Measurements from ENCODE around the gene CEP152.

Gene CEP152

GRCh38 chr15:48798319-48798718 lies 12.6 kb downstream of the CEP152 start:
- no peak for DNase-seq
- Histone ChIP-seq H3K27ac (ENCODE audit: low read length) (no peak overlapping the region), H3K9me2 (replicated peaks; ENCODE audit: insufficient read depth, low read length) (no peaks in the 10 kb centered on the region), H3K9ac (ENCODE audit: low read length) (no peak overlapping the region), H3K27me3 (replicated peaks; ENCODE audit: insufficient read depth, low read length) (no peaks in the 10 kb centered on the region), H4K20me1 (ENCODE audit: insufficient read depth, low read length) (0 out of 2 replicates have a peak, but pooled peaks cover 10% of the 10 kb centered on the region), H3F3A (ENCODE audit: insufficient read depth, low read length) (peaks cover 15% of the 10 kb centered on the region), H3K4me2 (ENCODE audit: low read depth, low read length) (no peak overlapping the region), H3K4me1 (ENCODE audit: low read length) (peaks cover 20% of the 10 kb centered on the region), H3K36me3 (replicated peaks; ENCODE audit: insufficient read depth, low read length) (peaks cover 2% of the 10 kb centered on the region; the same call in 1 of the 2 replicates), H3K9me3 (replicated peaks; ENCODE audit: insufficient read depth, low read length) (no peaks in the 10 kb centered on the region), H2AFZ (ENCODE audit: low read length) (no peak overlapping the region), H3K79me2 (ENCODE audit: low read length) (peaks cover 49% of the 10 kb centered on the region), H3K4me3 (ENCODE audit: low read length) (no peak overlapping the region)
- TF ChIP-seq EZH2 (optimal IDR thresholded peaks at IDR 0.05; ENCODE audit: low read depth, low read length) (no peak), EZH2phosphoT487 (IDR thresholded peaks at IDR 0.05; ENCODE audit: low read length) (no peak), CTCF (IDR thresholded peaks at IDR 0.05; ENCODE audit: low read length) (no peak)

- Histone ChIP-seq H3K9me3 (replicated peaks; ENCODE audit: insufficient read depth, low read length) (no peaks in the 10 kb centered on the region), H3F3A (ENCODE audit: insufficient read depth, low read length) (peaks cover 10% of the 10 kb centered on the region; the same call in 1 of the 2 replicates), H3K79me2 (ENCODE audit: low read length) (peaks cover 37% of the 10 kb centered on the region), H2AFZ (ENCODE audit: low read length) (no peak overlapping the region), H3K4me1 (ENCODE audit: low read length) (peaks cover 13% of the 10 kb centered on the region), H3K27ac (ENCODE audit: low read length) (no peak overlapping the region), H3K4me2 (ENCODE audit: low read depth, low read length) (no peak overlapping the region), H3K4me3 (ENCODE audit: low read length) (no peak overlapping the region), H3K36me3 (replicated peaks; ENCODE audit: insufficient read depth, low read length) (peaks cover 5% of the 10 kb centered on the region; the same call in 1 of the 2 replicates), H3K9me2 (replicated peaks; ENCODE audit: insufficient read depth, low read length) (no peaks in the 10 kb centered on the region), H3K27me3 (replicated peaks; ENCODE audit: insufficient read depth, low read length) (no peaks in the 10 kb centered on the region), H4K20me1 (ENCODE audit: insufficient read depth, low read length) (0 out of 2 replicates have a peak, but pooled peaks cover 6% of the 10 kb centered on the region), H3K9ac (ENCODE audit: low read length) (no peak overlapping the region)
- no peak for DNase-seq
- no peak for TF ChIP-seq CTCF (IDR thresholded peaks at IDR 0.05; ENCODE audit: low read length)
- no peak for TF ChIP-seq EZH2 (optimal IDR thresholded peaks at IDR 0.05; ENCODE audit: low read depth, low read length)
- no peak for TF ChIP-seq EZH2phosphoT487 (IDR thresholded peaks at IDR 0.05; ENCODE audit: low read length)
Measured at GRCh38 chr15:48796930-48797329, 13.9 kb downstream of the CEP152 start.

- no peaks in the 10 kb centered on the region for H3K9me3 ChIP-seq (replicated peaks; ENCODE audit: insufficient read depth, low read length)
- H3F3A ChIP-seq (ENCODE audit: insufficient read depth, low read length) = peaks cover 10% of the 10 kb centered on the region; the same call in 1 of the 2 replicates
- no peaks in the 10 kb centered on the region for H3K9me2 ChIP-seq (replicated peaks; ENCODE audit: insufficient read depth, low read length)
- H3K4me3 ChIP-seq (ENCODE audit: low read length) = no peak overlapping the region
- H3K36me3 ChIP-seq (replicated peaks; ENCODE audit: insufficient read depth, low read length) = peaks cover 5% of the 10 kb centered on the region; the same call in 1 of the 2 replicates
- H3K79me2 ChIP-seq (ENCODE audit: low read length) = peaks cover 33% of the 10 kb centered on the region
- 0 out of 2 replicates have a peak, but pooled peaks cover 5% of the 10 kb centered on the region for H4K20me1 ChIP-seq (ENCODE audit: insufficient read depth, low read length)
- H3K4me2 ChIP-seq (ENCODE audit: low read depth, low read length) = no peak overlapping the region
- no peak for TF ChIP-seq EZH2 (optimal IDR thresholded peaks at IDR 0.05; ENCODE audit: low read depth, low read length)
- TF ChIP-seq EZH2phosphoT487 (IDR thresholded peaks at IDR 0.05; ENCODE audit: low read length) = no peak
- no peak for TF ChIP-seq CTCF (IDR thresholded peaks at IDR 0.05; ENCODE audit: low read length)
- no peaks in the 10 kb centered on the region for H3K27me3 ChIP-seq (replicated peaks; ENCODE audit: insufficient read depth, low read length)
- no peak overlapping the region for H3K27ac ChIP-seq (ENCODE audit: low read length)
- H3K4me1 ChIP-seq (ENCODE audit: low read length) = peaks cover 13% of the 10 kb centered on the region
- DNase-seq = no peak
- no peak overlapping the region for H3K9ac ChIP-seq (ENCODE audit: low read length)
- H2AFZ ChIP-seq (ENCODE audit: low read length) = no peak overlapping the region
Measured at GRCh38 chr15:48796521-48796920, 14.3 kb downstream of the CEP152 start.

Data from MM.1S (cell line).